ENCODE measurements around the gene PXN.
"Not testable (repeated sequence)": the region's sequence is repeated elsewhere in the genome, so short reads cannot be mapped to it uniquely, and the experiment has no call there.

Gene PXN

GRCh38 chr12:120238217-120238616, 27.3 kb downstream of the PXN start:
- no peak overlapping the region for H3K4me3 ChIP-seq (ENCODE audit: low read depth, low read length)
- no peaks in the 10 kb centered on the region for H3K36me3 ChIP-seq
- no peaks in the 10 kb centered on the region for H3K9me3 ChIP-seq
- no peaks in the 10 kb centered on the region for H3K27me3 ChIP-seq
- TF ChIP-seq CTCF (IDR thresholded peaks at IDR 0.05; ENCODE audit: low read depth, low read length): no peak
- peaks cover 24% of the 10 kb centered on the region for H3K4me1 ChIP-seq
- DNase-seq: no peak

DNA sequence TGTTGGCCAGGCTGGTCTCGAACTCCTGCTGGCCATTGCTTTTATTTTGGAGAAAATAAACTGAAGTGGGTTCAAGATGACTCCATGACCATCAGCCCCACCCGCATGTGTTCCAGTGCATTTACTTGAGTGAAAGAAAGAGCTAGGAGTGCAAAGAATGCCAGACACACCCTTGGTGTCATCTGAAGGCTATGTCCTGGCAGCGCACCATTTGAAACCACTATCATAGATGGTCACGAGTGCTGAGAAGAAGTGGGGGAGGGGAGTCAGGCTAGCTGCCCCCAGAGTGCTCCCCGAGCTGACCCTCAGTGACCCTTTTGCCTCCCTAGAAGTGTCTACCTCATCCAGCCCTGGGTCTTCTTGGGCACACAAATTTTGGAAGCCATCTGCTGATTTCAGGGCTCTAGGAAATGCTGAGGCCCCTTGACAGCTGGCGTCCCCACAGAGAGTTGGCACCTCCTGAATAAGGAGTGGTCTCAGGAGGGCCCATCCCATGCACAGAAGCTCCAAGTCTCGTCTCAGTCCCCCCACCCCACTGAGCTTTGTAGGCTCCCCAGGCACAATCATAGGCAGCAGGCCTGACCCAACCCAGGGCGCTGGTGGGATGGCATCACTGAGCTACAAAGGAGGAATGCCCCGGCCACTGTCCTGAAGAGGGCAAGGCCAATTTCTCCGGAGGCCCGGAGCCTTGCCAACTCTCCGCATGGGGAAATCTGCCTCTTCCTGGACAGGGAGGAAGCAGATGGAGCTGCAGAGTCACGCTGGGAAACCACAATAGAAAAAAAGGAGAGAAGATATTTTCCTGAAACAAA, 28.0 kb downstream of the PXN start:
- Histone ChIP-seq H3K36me3 (no peaks in the 10 kb centered on the region), H3K27me3 (no peaks in the 10 kb centered on the region), H3K4me3 (ENCODE audit: low read depth, low read length) (no peak overlapping the region), H3K4me1 (peaks cover 17% of the 10 kb centered on the region), H3K9me3 (no peaks in the 10 kb centered on the region)
- no peak for DNase-seq
- TF ChIP-seq CTCF (IDR thresholded peaks at IDR 0.05; ENCODE audit: low read depth, low read length): no peak

DNA sequence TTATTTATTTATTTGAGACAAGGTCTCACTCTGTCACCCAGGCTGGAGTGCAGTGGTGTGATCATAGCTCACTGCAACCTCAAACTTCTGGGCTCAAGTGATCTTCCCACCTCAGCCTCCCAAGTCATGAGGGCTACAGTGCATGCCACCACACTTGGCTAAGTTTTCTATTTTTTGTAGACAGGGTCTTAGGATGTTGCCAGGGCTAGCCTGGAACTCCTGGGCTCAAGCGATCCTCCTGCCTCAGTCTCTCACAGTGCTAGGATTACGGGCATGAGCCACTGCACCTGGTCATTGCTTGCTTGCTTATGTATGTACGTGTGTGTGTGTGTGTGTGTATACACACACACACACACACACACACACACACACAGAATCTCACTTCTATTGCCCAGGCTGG, 28.7 kb downstream of the PXN start:
- H3K36me3 ChIP-seq; DNase-seq; H3K4me3 ChIP-seq (ENCODE audit: low read depth, low read length); H3K9me3 ChIP-seq; H3K27me3 ChIP-seq: not testable (repeated sequence)
- H3K4me1 ChIP-seq: peaks cover 24% of the 10 kb centered on the region

DNA sequence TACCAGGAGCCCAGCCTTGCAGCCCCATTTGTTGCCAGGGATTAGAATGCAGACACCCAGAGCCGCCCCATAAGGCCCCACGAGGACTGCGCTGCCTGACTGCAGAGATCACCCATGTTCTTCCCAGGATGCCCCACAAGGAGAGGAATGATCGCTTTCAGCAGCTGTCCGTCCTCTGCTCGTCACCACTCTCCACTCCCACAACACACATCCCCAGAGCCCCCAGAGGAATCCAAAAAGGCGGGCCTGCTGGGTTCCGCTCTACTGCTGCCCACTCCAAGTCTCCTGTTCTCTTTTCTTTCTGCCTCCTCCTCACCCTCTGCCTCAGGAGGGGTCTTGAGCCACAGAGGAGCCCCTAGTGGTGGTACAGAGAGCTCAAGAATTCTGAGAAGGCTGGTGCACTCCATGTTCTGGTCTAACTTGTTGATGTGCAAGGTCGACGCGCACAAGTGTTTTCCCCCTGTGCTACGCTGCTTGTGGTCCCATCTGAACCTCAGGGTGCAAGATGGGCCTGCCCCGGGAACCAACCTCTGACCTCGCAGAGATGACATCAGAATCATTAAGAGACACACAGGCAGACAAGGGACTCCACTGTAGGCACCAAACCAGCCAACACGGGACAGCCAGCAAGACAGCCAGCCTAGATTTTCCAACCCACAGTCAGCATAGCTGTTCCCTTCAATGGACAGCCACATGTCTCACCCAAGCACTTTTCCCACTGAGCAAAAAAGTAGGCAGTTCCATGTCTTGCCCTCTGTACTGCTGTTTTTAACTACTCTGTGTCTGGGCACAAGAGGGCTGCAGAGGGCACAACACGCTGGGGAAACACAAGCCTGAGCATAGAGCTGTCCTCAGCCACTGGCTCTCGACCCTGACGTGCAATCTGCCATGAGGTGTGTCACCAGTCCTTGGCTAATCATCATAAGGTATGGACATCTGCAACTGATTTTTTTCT, 29.9 kb downstream of the PXN start:
- Histone ChIP-seq H3K27me3 (no peaks in the 10 kb centered on the region), H3K4me3 (ENCODE audit: low read depth, low read length) (no peak overlapping the region), H3K36me3 (no peaks in the 10 kb centered on the region), H3K4me1 (peaks cover 35% of the 10 kb centered on the region), H3K9me3 (no peaks in the 10 kb centered on the region)
- no peak for DNase-seq
- TF ChIP-seq CTCF (IDR thresholded peaks at IDR 0.05; ENCODE audit: low read depth, low read length): peak; percentile 56

DNA sequence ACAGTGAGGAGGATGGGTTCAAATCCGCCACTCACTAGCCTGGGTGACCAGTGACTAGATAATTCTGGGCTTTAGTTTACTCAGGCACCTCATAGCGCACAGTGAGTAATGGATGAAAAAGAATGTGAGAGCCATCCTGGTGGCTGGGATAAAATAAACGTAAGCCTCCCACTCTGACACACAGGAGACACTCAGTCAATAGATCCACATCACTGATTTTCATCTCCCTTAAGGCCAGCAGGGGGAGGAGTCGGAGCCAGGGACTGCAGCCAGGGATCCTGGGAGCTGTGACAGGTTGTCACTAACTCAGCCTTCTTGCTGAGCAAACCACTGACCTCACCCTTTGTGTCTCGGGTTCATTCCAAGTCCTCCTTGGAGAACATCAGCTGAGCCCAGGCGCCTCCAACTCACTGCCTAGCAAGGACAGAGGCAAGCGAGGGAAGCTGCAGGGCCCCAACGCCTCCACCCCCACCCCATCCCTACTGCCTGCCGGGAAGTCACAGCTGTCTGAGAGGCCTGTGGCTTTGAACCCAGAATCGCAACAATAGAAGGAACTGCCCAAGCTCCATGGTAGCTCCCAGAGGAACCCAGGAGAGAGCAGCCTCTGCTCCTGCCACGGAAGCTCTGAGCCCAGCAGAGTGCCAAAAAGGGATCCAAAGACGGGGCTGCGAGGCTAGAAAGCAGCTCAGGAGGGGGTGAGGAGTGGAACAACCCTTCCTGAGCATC, 30.7 kb downstream of the PXN start:
- Histone ChIP-seq H3K9me3 (no peaks in the 10 kb centered on the region), H3K4me3 (ENCODE audit: low read depth, low read length) (no peak overlapping the region), H3K27me3 (no peaks in the 10 kb centered on the region), H3K36me3 (no peaks in the 10 kb centered on the region), H3K4me1 (peaks cover 42% of the 10 kb centered on the region)
- DNase-seq: peak; percentile 45
- peak; percentile 37; the same call in 1 of the 2 replicates for TF ChIP-seq CTCF (IDR thresholded peaks at IDR 0.05; ENCODE audit: low read depth, low read length)

- no peak for TF ChIP-seq CTCF (IDR thresholded peaks at IDR 0.05; ENCODE audit: low read depth, low read length)
- Histone ChIP-seq H3K27me3 (no peaks in the 10 kb centered on the region), H3K36me3 (no peaks in the 10 kb centered on the region), H3K4me3 (ENCODE audit: low read depth, low read length) (no peak overlapping the region), H3K4me1 (peaks cover 56% of the 10 kb centered on the region), H3K9me3 (no peaks in the 10 kb centered on the region)
- DNase-seq: peak; percentile 53
Observed at GRCh38 chr12:120231316-120232011, 34.1 kb downstream of the PXN start.

Measured in BE2C (cell line).